Activated naive CD4-positive, alpha-beta T cell (primary cell): ENCODE data around the gene MGLL.

Experiments used
- DNase-seq, 4 experiments: peaks; one replicate each; lab custom pipeline; 2025; lab: John Stamatoyannopoulos, UW

The MGLL gene

DNA sequence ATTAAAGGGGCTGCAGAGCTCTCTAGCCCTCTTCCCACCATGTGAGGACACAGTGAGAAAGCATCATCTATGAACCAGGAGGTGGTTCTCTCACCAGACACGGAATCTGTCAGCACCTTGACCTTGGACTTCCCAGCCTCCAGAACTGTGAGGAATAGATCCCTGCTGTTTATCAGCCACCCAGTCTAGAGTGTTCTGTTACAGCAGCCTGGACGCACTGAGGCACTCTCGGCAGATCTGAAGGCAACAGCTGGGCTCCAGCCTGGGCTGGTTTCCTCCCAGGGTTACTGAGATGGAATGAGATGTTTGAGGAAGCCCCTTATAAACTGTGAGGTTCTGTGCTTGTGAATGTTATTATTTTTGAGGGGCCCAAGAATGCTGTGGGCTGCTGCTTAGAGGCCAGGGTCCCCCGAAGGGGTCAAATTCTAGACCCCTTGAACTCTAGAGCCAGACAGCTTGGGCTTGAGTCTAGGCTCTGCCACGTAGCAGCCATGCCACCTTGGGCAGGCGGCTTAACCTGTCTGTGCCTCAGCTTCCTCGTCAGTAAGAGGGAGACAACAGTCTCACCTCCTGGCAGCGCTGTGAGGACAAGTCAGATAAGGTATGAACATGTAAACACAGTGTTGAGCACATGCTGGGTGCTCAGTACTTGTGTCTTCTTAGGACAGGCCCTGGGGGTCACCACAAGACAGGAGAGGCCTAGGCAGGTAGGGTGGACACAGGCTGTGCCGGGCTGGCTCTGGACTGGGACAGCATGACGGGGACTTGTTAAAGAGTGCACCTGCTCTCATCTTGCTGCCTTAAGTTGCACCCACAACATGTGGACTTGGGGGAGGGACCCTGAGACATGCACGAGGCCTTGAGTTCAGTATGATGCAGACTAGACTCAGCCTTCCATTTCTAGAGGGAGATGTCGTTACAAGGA lies 49.2 kb downstream of the MGLL start:
- DNase-seq = no peak

DNA sequence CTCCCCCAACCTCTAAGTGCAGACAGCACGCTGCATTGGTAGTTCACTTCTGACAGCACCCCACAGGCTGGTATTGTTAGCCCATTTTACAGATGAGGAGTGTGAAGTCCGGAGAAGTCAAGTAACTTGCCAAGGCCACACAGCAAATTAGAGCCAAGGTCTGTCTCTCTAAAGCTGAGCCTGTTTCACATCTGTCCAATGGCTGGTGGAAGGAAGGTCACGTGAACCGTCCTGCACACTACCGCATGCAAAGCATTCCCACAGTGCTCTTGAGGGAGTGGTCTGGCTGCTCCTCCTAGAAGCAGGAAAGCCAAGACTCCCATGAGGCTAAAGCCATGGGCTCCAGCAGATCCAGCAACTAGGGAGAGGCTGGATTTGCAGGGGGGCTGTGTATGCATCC lies 50.0 kb downstream of the MGLL start:
- no peak for DNase-seq

DNA sequence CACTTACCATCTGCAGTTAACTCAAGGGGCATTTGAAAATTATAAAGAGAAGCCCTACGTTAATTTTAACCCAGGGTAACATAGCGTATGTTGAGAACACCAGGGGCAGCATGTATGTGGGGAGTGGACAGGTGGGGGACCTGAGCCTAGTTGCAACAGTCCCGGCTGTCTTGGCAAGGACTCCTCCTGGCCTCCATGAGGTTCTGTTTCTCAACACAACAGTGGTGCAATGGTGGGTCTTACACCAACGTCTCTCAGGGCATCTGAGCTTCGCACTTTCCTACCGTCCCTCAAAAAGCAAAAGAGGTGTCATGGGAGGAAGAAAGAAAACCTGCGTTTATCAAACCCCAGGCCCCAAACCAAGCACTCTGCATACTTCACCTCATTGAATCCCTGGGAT lies 50.6 kb downstream of the MGLL start:
- DNase-seq = no peak

DNA sequence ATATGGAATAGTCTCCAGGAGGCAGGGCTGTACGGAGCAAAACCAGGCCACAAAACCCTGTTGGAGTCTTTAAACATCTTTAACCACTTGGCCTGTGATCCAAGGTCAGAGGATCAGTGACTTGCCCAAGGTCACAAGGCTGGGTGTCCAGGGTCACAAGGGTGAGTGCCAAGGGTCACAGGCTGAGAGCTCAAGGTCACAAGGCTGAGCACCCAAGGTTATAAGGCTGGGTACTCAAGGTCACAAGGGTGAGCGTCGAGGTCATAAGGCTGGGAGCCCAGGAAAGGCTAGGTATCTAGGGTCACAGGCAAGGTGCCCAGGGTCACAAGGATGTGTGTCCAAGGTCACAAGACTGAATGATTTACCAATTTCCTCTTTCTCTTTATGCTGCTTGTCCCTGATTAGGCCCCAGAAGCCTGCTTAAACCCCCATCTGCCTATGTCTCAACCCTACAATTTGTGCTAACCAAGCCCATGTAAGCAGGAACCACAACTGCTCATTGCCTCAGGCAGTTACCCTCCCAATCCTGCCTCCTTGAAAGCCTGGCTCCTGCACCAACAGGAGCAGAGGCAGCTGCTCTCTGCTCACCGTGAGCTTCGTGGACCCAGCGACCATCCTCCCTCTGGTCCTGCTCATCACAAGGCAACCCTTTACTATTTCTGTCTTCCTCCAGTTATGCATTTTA lies 51.5 kb downstream of the MGLL start:
- DNase-seq = no peak

DNA sequence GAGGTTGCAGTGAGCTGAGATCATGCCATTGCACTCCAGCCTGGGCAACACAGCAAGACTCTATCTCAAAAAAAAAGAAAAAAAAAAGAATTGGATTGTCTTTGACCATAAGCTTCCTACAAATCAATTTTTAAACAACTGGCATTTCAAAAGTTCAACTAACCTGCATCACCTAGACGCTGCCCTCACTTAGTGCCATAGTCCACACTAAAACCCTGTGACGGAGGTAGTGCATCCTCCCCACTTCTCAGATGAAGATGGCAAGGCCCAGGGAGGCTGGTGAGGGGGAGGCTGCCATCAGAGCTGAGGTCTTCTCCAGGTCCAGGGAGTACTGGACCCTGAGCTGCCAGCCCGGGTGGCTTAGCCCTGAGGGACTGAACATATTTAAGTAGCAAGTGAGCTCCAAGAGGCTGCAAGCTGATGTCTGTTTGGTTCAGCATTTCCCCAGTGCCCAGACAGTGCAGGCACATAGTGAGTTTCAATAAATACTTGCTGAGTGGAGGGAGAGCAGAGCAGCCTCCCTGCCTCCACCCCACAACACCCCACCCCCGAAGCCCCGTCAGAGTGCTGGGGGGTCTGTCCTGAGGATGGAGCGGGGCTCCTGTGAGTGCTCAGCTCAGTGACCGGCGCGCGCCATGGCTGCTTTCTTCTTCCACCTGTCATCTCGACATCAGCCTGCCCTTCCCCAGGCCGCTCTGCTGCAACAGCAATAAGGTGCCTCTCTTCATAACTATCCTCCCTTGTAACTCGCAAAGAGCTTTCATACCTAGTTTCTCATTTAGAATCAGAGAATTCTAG lies 52.8 kb downstream of the MGLL start:
- no peak for DNase-seq

DNA sequence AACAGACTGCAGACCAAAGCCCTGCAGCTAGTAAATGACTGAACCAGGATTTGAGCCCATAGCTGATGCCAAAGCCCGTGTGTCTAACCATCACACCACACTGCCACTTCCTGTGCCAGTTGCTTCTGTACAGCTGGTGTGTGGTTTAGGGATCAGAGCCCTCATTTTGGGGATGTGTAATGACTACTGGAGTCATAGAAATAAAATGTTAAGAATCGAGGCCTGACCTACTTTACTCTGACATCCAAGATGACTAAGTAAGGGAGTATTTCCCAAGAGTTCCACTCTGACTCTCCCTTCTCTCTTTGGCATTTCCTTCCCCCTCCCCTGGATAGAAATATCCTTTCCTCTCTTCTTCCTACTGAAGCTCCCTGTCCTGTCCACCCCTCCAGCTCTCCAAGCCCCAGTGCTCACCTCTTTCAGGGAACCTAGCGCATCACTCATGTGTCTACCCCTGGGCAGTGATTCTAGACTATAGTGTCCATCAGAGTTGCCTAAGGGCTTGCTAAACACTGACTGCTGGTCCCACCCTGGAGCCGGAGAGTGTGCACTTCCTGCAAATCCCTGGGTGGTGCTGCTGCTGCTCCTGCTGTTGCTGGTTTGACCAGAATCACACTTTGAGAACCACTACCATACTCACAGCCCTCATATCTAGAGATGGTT lies 53.8 kb downstream of the MGLL start:
- DNase-seq = no peak

DNA sequence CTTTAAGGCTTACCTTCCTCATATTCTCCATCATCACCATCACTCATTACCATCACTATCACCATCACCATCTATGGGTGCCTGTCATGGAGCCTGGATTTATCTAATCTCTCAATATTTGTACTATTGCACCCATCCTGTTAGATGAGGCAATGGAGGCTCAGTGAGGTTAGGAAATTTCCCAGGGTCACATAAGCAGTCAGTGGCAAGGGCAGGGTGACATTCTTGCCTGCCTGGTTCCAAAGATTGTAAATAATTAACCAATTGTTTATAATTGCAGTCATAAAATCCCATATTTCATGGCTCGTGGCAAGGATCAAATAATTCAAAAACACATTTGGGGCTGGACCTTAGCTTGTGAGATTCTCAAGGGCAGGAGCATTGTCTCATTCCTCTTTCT lies 55.2 kb downstream of the MGLL start:
- no peak for DNase-seq

DNA sequence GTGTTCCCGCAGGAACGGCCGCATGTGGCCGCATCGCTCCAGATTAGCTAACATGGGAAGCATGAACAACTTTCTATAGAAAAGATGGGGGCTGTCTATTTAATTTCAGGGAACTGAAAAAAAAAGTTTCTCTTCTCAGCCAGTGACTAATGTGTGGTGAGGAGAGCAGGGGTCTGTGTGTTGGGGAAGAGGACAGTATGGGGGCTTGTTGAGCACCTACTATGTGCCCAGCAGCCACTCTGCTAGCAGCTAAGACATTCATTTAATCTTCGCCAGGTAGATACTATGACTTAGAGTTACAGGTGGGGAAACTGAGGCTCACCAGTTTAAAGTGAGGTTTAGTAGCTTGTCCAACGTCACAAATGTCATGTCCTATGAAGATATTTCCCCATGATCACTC lies 56.6 kb downstream of the MGLL start:
- DNase-seq = no peak

DNA sequence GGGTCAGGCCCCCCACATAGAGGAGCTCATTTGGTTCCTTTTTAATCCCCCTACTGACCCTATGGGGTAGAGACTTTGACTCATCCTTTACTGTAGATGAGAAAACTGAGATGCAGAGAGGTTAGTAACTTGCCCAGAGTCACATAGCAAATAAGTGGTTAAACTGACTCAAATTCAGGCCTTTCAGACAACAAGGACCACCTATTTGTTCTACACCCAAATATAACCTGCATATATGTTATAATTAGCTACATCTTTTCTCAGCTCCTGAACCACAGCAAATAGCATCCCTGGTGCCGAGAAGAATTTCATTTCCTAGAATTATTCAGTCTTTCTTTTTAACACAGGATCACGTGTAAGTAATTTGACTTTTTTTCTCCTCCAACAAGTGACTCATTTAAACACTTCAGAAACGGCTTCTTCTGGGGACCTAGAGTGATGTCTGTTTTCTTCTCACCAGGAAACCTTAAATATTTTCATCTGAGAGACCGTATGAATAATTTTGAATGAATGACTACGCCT lies 57.4 kb downstream of the MGLL start:
- no peak for DNase-seq

DNA sequence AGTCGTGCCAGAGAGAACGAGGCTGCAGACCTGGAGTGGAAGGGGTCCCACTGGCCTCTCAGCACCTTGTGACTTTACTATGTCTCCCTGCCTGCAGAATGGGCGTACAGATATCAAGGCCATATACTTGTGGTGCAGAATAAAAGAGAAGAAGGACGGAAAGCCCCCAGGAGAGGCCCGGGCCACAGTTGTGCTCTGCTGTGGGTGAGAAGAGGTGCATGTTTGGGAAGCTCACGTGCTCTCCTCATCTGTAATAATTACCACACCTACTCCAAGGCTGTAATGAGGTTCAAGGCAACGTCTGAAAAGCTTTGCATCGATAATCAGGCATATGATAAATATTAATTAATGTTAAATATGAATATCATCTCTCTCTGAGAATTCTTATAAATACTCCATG lies 58.0 kb downstream of the MGLL start:
- no peak for DNase-seq

DNA sequence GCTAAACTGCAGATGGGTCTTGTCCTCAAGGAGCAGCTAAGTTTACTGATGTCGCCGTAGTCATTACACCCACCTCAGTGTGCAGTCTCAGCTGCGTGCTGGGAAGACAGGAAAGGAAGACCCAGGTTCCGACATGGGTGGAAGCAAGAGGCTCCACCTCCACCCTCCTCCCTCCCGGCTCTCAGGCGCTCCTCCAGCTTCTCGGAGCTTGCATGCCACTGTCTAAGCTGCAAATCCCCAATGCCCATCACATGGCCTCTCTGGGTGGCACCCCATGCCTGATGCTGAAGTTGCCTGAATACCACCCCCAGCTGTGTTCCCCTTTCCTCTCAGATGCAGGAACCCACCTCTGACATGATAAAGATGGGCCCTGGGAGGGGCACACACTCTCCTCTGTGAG lies 58.5 kb downstream of the MGLL start:
- DNase-seq = no peak

DNA sequence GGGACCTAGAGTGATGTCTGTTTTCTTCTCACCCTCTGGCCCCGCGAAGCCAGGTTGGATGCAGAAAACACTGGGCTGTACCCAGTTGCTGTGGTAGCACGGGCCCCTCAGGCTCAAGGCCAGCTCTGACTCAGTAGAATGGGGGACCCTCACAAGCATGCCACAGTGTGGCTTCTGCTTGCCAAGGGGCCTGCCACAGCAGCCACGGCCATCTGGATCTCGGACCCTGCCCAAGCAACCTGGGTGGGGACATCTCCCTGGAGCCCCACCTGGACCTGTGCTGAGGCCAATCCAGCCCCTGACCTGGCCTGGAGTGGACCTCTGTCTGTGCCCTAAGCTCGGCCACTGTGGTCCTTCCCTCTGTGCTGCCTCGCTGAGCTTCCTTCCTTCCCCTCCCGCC lies 59.0 kb downstream of the MGLL start:
- DNase-seq = no peak

DNA sequence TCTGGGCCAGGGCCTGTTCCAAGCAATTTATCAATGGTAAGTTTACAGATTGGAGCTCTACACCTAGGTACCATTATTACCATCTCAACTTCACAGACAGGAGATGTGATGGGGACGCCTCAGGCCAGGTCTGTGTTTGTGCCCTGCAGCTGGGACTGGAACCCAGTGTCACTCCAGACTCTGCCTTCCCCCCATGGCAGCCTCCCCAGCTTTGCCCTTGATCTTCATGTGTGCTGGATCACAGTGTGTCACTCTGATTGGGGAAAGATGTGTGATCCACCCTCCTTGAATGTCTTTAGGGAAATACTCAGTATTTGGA lies 59.6 kb downstream of the MGLL start:
- no peak for DNase-seq

DNA sequence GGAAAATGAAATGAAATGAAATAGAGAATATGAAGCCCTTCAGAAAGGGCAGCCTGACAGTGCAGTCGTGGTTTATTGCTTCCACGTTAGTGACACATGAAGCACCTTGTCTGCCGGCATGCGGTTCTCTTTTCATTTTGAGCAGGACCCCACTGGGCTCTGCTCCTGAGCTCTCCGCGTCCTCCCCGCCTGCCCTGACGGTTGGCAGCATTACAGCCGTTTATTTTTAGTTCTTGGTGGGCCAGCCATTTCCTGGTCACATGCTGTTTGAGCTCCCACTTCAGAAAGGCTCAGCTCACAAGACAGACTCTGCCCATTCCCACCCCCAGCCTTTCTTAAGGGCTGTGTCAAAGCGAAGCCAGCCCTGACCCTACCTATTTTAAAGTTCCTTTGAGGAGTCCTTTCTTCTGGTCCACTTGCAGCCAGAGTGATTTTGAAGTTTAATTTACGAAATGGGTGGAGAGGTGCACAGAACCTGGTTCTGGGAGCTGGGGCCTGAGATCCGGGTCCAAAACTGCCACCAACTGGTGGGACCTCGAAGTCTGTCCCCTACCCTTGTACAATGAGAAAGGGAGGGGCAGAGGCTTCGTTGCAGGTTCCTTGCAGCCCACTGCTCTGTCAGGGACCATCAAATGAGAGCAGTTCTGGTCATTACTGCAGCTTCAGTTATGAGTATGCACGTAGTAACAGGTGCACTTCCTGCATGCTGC lies 60.1 kb downstream of the MGLL start:
- no peak for DNase-seq

DNA sequence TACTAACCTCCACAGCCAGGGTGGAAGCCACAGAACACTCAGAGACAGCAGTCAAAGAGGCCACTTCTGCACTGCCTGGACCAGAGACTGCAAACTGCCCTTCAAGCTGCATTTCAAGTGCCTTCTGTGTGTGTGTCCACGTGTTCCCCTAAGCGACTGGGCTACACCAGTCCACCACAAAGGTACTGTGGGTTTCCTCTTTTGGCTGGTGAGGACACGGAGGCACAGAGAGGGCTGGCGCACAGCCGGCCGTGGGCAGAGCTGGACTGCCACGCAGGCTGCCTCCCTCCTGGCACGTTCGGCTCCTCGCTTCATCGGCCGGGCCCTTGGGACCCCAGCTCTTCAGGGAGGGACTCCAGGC lies 60.9 kb downstream of the MGLL start:
- DNase-seq = no peak

DNA sequence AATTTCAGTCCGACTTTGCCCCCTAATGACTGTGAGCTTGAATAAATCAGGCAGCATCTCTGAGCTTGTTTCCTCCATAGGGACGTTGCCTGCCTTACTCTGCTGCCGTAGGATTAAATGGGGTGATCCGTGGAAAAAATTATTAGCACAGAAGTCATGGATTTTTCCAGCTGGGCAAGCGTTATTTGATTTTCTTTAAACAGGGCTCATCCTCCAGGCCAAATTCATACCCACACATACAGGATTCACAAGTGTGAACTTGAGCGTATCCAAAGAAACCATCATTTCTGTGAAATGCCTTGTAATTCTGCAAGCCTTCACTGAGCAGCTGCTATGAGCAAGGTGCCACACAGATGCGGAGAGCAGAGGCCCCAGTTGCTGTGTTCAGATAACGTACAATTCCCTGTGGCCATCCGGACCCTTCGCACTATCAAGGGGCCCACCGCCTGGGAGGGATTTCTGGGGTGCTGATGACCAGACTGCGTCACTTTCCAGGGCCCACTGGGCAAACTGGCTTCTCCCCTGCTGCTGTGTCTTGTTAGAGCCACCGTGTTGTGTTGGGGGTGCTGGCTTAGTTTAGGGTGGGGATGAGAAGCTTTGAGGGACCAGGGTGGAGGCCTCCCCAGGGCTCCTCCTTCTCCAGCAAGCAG lies 61.4 kb downstream of the MGLL start:
- DNase-seq = no peak

DNA sequence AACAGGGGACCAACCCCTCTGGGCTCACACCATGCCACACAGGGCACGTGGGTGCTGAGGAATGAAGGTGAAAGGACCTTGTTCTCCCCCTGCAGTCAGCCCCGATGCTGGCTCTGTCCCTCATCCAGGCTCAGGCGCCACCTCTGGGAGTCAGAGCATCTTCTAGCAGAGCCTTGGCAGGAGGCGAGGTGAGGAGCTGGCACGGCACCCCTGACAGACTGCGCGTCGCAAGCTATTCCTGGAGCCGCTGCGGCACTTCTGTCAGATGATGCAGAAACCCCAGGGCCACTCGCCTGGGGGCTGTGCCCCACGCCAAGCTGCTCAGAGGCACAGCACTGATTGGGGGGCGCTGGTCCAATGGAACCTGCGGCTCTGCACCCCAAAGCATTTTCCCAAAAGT lies 62.0 kb downstream of the MGLL start:
- DNase-seq = no peak

DNA sequence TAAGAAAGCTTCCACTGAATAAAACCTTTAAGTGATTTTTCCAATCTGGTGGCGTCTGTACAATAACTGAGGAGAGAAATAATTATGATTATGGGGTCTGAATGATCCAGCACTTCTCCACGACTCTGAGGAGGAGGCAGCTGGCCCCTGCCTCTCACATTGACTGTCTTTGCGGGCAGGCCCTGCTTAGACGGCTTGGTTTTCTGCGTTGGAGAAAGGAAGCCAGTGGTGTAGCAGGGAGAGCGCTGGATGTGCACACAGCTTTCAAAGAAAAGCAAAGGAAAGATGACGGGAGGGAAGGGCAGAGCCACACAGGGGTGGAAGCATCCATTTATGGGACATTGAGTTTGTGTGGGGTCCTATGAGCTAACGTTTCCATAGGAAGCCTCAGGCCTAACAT lies 62.5 kb downstream of the MGLL start:
- no peak for DNase-seq

DNA sequence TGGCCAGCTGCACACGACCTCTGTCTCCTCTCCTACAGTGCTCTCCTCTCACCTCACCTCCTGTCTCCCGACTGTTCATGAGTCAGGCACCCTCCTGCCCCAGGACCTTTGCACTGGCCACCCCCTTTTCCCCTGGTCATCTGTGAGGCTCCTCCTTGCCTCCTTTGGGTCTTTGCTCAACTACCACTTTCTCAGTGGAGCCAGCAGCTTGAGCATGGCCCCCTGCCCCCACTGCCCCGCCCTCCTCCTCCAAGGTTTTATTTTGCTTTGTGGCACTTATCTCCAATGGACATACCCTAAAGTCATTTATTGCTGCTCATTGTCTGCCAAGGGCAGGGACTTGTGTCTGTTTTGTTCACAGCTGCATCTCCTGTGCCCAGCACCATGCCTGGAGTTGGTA lies 64.3 kb downstream of the MGLL start:
- DNase-seq = no peak

DNA sequence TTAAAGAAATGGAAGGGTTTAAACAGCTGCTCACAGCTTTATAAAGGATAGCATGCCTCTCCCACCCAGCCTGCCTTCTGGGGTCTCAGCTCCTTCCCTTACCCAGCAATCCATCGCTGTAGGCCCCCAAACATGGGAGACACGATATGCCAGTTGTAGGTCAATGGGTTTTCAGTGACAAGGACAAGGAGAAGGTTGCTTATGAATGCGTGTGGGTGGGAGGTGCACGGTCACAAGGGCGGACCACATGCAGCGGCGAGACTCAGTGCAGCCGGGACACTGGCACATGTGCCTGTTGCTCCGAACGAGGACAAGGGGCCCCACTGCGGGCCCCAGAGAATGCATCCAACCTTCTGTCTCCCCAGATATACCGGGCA lies 67.0 kb downstream of the MGLL start:
- DNase-seq = no peak
